Left hindlimb (tissue), 1 donor: ENCODE data around the gene N4BP2.
"Not testable (repeated sequence)": the region's sequence is repeated elsewhere in the genome, so short reads cannot be mapped to it uniquely, and the experiment has no call there.

Experiments
- DNase-seq: peaks from one replicate; pipeline ENCODE4 v3.0.0-alpha.2; 2018

N4BP2 gene

GRCh38 chr4:40093400-40093799, 36.8 kb downstream of the N4BP2 start:
- DNase-seq, result not testable (repeated sequence)

GRCh38 chr4:40099010-40099409, 42.4 kb downstream of the N4BP2 start:
- no peak for DNase-seq

GRCh38 chr4:40107150-40107549, 50.5 kb downstream of the N4BP2 start:
- DNase-seq, result not testable (repeated sequence)

- DNase-seq, result no peak
These were observed 55.6 kb downstream of the N4BP2 start for GRCh38 chr4:40112027-40112792.

GRCh38 chr4:40114206-40114605, 57.6 kb downstream of the N4BP2 start:
- no peak for DNase-seq

GRCh38 chr4:40118861-40119260, 62.2 kb downstream of the N4BP2 start:
- no peak for DNase-seq

- DNase-seq, result no peak
These were observed 62.7 kb downstream of the N4BP2 start for GRCh38 chr4:40119344-40119743.

- no peak for DNase-seq
These were observed 64.9 kb downstream of the N4BP2 start for GRCh38 chr4:40121515-40121914.

GRCh38 chr4:40122941-40123340, 66.3 kb downstream of the N4BP2 start:
- DNase-seq, result no peak

- DNase-seq, result no peak
These were observed 68.0 kb downstream of the N4BP2 start for GRCh38 chr4:40124690-40125089.

GRCh38 chr4:40130401-40131036, 73.9 kb downstream of the N4BP2 start:
- DNase-seq, result no peak

- no peak for DNase-seq
These were observed 76.2 kb downstream of the N4BP2 start for GRCh38 chr4:40132816-40133215.

GRCh38 chr4:40134206-40134917, 77.7 kb downstream of the N4BP2 start:
- no peak for DNase-seq

- not testable (repeated sequence) for DNase-seq
These were observed 79.6 kb downstream of the N4BP2 start for GRCh38 chr4:40136202-40136601.

- no peak for DNase-seq
These were observed 83.5 kb downstream of the N4BP2 start for GRCh38 chr4:40140196-40140595.

- not testable (repeated sequence) for DNase-seq
These were observed 83.9 kb downstream of the N4BP2 start for GRCh38 chr4:40140597-40140996.

GRCh38 chr4:40143926-40144508, 87.4 kb downstream of the N4BP2 start:
- no peak for DNase-seq

GRCh38 chr4:40144716-40145115, 88.1 kb downstream of the N4BP2 start:
- DNase-seq, result no peak

- DNase-seq, result not testable (repeated sequence)
These were observed 90.8 kb downstream of the N4BP2 start for GRCh38 chr4:40147490-40147889.

- DNase-seq, result no peak
These were observed 93.3 kb downstream of the N4BP2 start for GRCh38 chr4:40149960-40150385.

GRCh38 chr4:40150932-40151331, 94.3 kb downstream of the N4BP2 start:
- no peak for DNase-seq

- DNase-seq, result no peak
These were observed 96.0 kb downstream of the N4BP2 start for GRCh38 chr4:40152637-40153036.

GRCh38 chr4:40157436-40157835, 100.8 kb downstream of the N4BP2 start:
- DNase-seq, result no peak
